Prostate gland (tissue), 2 donors: ENCODE measurements around the gene PDZD7.

Experiments used
- CTCF ChIP-seq, 4 experiments: fragments of 200-600 bp in 2 of 4; fragments of 450-650 bp in 2 of 4; sonication (generic) in 2 of 4; IDR thresholded peaks; 1 replicate in 3 of 4; 2 replicates in 1 of 4; pipeline ENCODE4 v1.5.1; 2016 to 2019; ENCODE audit warnings: antibody characterized with exemption in 4 of 4, mild to moderate bottlenecking in 2 of 4, moderate library complexity in 2 of 4
- POLR2AphosphoS5 ChIP-seq: sonication (generic); formaldehyde crosslinking; IDR thresholded peaks from one replicate; pipeline ENCODE4 v1.6.1; 2017; ENCODE audit warnings: antibody characterized with exemption

GRCh38 chr10:100978901-100979195 is 52.1 kb downstream of the PDZD7 start:
- TF ChIP-seq CTCF (IDR thresholded peaks at IDR 0.05) (no peak), POLR2AphosphoS5 (no peak)
